Measurements from ENCODE around the gene C1orf105.
"Not testable (repeated sequence)": the region's sequence is repeated elsewhere in the genome, so short reads cannot be mapped to it uniquely, and the experiment has no call there.

Gene C1orf105

DNA sequence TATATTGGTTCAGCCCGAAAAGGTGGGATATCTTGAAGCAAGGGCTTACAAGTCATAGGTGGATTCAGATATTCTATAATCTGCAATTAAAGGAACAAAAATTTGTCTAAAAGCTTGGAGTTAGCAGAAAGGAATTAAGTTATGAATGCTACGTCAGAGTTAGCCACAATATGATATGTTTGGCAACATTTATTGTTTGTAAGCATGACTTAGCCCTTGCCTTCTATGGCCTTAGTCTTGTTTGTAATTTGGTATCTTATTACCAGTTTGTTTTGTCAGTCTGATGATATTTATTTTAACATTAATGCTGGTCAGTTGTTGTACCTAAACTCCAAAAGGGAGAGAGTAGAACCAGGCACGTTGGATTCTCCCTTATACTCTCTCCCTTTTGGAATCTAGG lies 69.4 kb downstream of the C1orf105 start:
- Histone ChIP-seq H2AK5ac (ENCODE audit: low read length, severe bottlenecking) (no peak overlapping the region), H2BK5ac (ENCODE audit: low read depth, low read length, poor library complexity, severe bottlenecking) (no peak overlapping the region), H2BK12ac (ENCODE audit: low read length in 2 of 2) (no peak overlapping the region), H3K18ac (ENCODE audit: low read depth in 1 of 2, low read length in 2 of 2) (no peak overlapping the region), H3K4me1 (ENCODE audit: control insufficient read depth, insufficient read depth, low read depth, low read length) (no peaks in the 10 kb centered on the region), H3K36me3 (ENCODE audit: control insufficient read depth in 1 of 2, insufficient read depth in 2 of 2, low read depth in 1 of 2, low read length in 2 of 2) (no peaks in the 10 kb centered on the region), H2AFZ (ENCODE audit: low read depth, low read length) (no peak overlapping the region), H3K4ac (ENCODE audit: low read depth in 1 of 2, low read length in 2 of 2) (no peak overlapping the region), H3K9me3 (ENCODE audit: control insufficient read depth, low read length) (no peaks in the 10 kb centered on the region), H3K79me1 (replicated peaks; ENCODE audit: low read length, poor library complexity, severe bottlenecking) (no peaks in the 10 kb centered on the region), H3K4me3 (ENCODE audit: insufficient read depth in 1 of 2, low read depth in 1 of 2, low read length in 2 of 2) (no peak overlapping the region), H3K27me3 (ENCODE audit: control insufficient read depth in 1 of 2, insufficient read depth in 1 of 2, low read length in 2 of 2) (peaks cover 0 to 62% of the 10 kb centered on the region in 2 experiments), H3K27ac (ENCODE audit: low read length, poor library complexity, severe bottlenecking) (no peak overlapping the region), H3K4me2 (ENCODE audit: low read length, poor library complexity, severe bottlenecking) (no peak overlapping the region), H2BK15ac (ENCODE audit: low read depth, poor library complexity, severe bottlenecking) (no peak overlapping the region), H4K8ac (ENCODE audit: low read length) (no peak overlapping the region), H4K91ac (ENCODE audit: low read length) (no peak overlapping the region), H3K14ac (ENCODE audit: low read length in 2 of 2) (no peak overlapping the region), H3K9ac (ENCODE audit: low read length) (no peak overlapping the region), H3K23ac (ENCODE audit: low read length in 2 of 2) (no peak overlapping the region), H2BK120ac (ENCODE audit: low read depth, low read length) (no peak overlapping the region)
- 91% methylated on average over 3 of the region's 3 CpGs for WGBS
- no peak for DNase-seq

DNA sequence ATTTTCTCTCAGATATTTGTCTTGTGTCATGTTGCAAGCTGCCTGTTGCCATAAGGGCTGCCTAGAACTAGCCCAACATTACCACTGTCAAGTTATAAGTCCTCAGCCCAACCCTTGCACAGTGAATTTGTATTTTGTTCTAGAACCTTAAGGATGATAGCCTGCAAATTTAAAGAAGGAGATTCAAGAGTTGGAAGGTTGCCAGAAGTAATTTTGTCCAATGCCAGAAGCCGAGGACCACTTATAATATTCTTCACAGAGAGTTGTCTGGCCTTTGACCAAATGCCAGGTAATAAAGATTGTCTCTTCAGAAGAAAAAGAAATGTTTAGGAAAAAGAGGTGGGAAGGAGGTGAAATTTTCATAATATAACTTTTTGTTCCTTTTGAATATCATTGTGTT lies 71.9 kb downstream of the C1orf105 start:
- no peaks in the 10 kb centered on the region for H3K36me3 ChIP-seq (ENCODE audit: control insufficient read depth in 1 of 2, insufficient read depth in 2 of 2, low read depth in 1 of 2, low read length in 2 of 2)
- DNase-seq, result no peak
- no peak overlapping the region for H3K23ac ChIP-seq (ENCODE audit: low read length in 2 of 2)
- no peak overlapping the region for H3K27ac ChIP-seq (ENCODE audit: low read length, poor library complexity, severe bottlenecking)
- H2BK12ac ChIP-seq (ENCODE audit: low read length in 2 of 2), result no peak overlapping the region
- no peak overlapping the region for H2AK5ac ChIP-seq (ENCODE audit: low read length, severe bottlenecking)
- no peak overlapping the region for H3K4me3 ChIP-seq (ENCODE audit: insufficient read depth in 1 of 2, low read depth in 1 of 2, low read length in 2 of 2)
- H2AFZ ChIP-seq (ENCODE audit: low read depth, low read length), result no peak overlapping the region
- 100% methylated on average over 1 of the region's 1 CpG for WGBS
- H3K9ac ChIP-seq (ENCODE audit: low read length), result no peak overlapping the region
- H3K4ac ChIP-seq (ENCODE audit: low read depth in 1 of 2, low read length in 2 of 2), result no peak overlapping the region
- H2BK120ac ChIP-seq (ENCODE audit: low read depth, low read length), result no peak overlapping the region
- no peak overlapping the region for H3K4me2 ChIP-seq (ENCODE audit: low read length, poor library complexity, severe bottlenecking)
- no peak overlapping the region for H2BK5ac ChIP-seq (ENCODE audit: low read depth, low read length, poor library complexity, severe bottlenecking)
- H2BK15ac ChIP-seq (ENCODE audit: low read depth, poor library complexity, severe bottlenecking), result no peak overlapping the region
- H3K4me1 ChIP-seq (ENCODE audit: control insufficient read depth, insufficient read depth, low read depth, low read length), result no peaks in the 10 kb centered on the region
- H3K9me3 ChIP-seq (ENCODE audit: control insufficient read depth, low read length), result no peaks in the 10 kb centered on the region
- no peak overlapping the region for H4K8ac ChIP-seq (ENCODE audit: low read length)
- no peak overlapping the region for H3K14ac ChIP-seq (ENCODE audit: low read length in 2 of 2)
- H3K79me1 ChIP-seq (replicated peaks; ENCODE audit: low read length, poor library complexity, severe bottlenecking), result no peaks in the 10 kb centered on the region
- H3K27me3 ChIP-seq (ENCODE audit: control insufficient read depth in 1 of 2, insufficient read depth in 1 of 2, low read length in 2 of 2), result peaks cover 0 to 41% of the 10 kb centered on the region in 2 experiments
- no peak overlapping the region for H4K91ac ChIP-seq (ENCODE audit: low read length)
- no peak overlapping the region for H3K18ac ChIP-seq (ENCODE audit: low read depth in 1 of 2, low read length in 2 of 2)

GRCh38 chr1:172494166-172494565 lies 73.7 kb downstream of the C1orf105 start:
- Histone ChIP-seq H2BK5ac (ENCODE audit: low read depth, low read length, poor library complexity, severe bottlenecking) (no peak overlapping the region), H3K27me3 (ENCODE audit: control insufficient read depth in 1 of 2, insufficient read depth in 1 of 2, low read length in 2 of 2) (peaks cover 0 to 26% of the 10 kb centered on the region in 2 experiments), H3K23ac (ENCODE audit: low read length in 2 of 2) (no peak overlapping the region), H3K36me3 (ENCODE audit: control insufficient read depth in 1 of 2, insufficient read depth in 2 of 2, low read depth in 1 of 2, low read length in 2 of 2) (no peaks in the 10 kb centered on the region), H2AK5ac (ENCODE audit: low read length, severe bottlenecking) (no peak overlapping the region), H2BK15ac (ENCODE audit: low read depth, poor library complexity, severe bottlenecking) (no peak overlapping the region), H3K27ac (ENCODE audit: low read length, poor library complexity, severe bottlenecking) (no peak overlapping the region), H2BK120ac (ENCODE audit: low read depth, low read length) (no peak overlapping the region), H3K79me1 (replicated peaks; ENCODE audit: low read length, poor library complexity, severe bottlenecking) (no peaks in the 10 kb centered on the region), H3K4me3 (ENCODE audit: insufficient read depth in 1 of 2, low read depth in 1 of 2, low read length in 2 of 2) (no peak overlapping the region), H2BK12ac (ENCODE audit: low read length in 2 of 2) (no peak overlapping the region), H3K18ac (ENCODE audit: low read depth in 1 of 2, low read length in 2 of 2) (no peak overlapping the region), H3K4me1 (ENCODE audit: control insufficient read depth, insufficient read depth, low read depth, low read length) (no peaks in the 10 kb centered on the region), H2AFZ (ENCODE audit: low read depth, low read length) (no peak overlapping the region), H3K14ac (ENCODE audit: low read length in 2 of 2) (no peak overlapping the region), H4K8ac (ENCODE audit: low read length) (no peak overlapping the region), H3K9me3 (ENCODE audit: control insufficient read depth, low read length) (no peaks in the 10 kb centered on the region), H3K4ac (ENCODE audit: low read depth in 1 of 2, low read length in 2 of 2) (no peak overlapping the region), H3K9ac (ENCODE audit: low read length) (no peak overlapping the region), H3K4me2 (ENCODE audit: low read length, poor library complexity, severe bottlenecking) (no peak overlapping the region), H4K91ac (ENCODE audit: low read length) (no peak overlapping the region)
- WGBS, result 87% methylated on average over 2 of the region's 2 CpGs
- no peak for DNase-seq

- H4K8ac ChIP-seq (ENCODE audit: low read length); H3K9ac ChIP-seq (ENCODE audit: low read length); H3K4ac ChIP-seq (ENCODE audit: low read depth in 1 of 2, low read length in 2 of 2); H3K18ac ChIP-seq (ENCODE audit: low read depth in 1 of 2, low read length in 2 of 2); H3K14ac ChIP-seq (ENCODE audit: low read length in 2 of 2); H2AFZ ChIP-seq (ENCODE audit: low read depth, low read length); H2BK15ac ChIP-seq (ENCODE audit: low read depth, poor library complexity, severe bottlenecking); H3K79me1 ChIP-seq (replicated peaks; ENCODE audit: low read length, poor library complexity, severe bottlenecking); H3K27ac ChIP-seq (ENCODE audit: low read length, poor library complexity, severe bottlenecking); H3K4me1 ChIP-seq (ENCODE audit: control insufficient read depth, insufficient read depth, low read depth, low read length); H4K91ac ChIP-seq (ENCODE audit: low read length); DNase-seq; H2BK120ac ChIP-seq (ENCODE audit: low read depth, low read length); H3K23ac ChIP-seq (ENCODE audit: low read length in 2 of 2); H3K4me2 ChIP-seq (ENCODE audit: low read length, poor library complexity, severe bottlenecking); H3K36me3 ChIP-seq (ENCODE audit: control insufficient read depth in 1 of 2, insufficient read depth in 2 of 2, low read depth in 1 of 2, low read length in 2 of 2); H2AK5ac ChIP-seq (ENCODE audit: low read length, severe bottlenecking); H3K4me3 ChIP-seq (ENCODE audit: insufficient read depth in 1 of 2, low read depth in 1 of 2, low read length in 2 of 2); H2BK5ac ChIP-seq (ENCODE audit: low read depth, low read length, poor library complexity, severe bottlenecking); H3K9me3 ChIP-seq (ENCODE audit: control insufficient read depth, low read length); H2BK12ac ChIP-seq (ENCODE audit: low read length in 2 of 2): not testable (repeated sequence)
- H3K27me3 ChIP-seq (ENCODE audit: control insufficient read depth in 1 of 2, insufficient read depth in 1 of 2, low read length in 2 of 2), result peaks cover 0 to 14% of the 10 kb centered on the region in 2 experiments
- 94% methylated on average over 5 of the region's 5 CpGs for WGBS
Measured at GRCh38 chr1:172496127-172496526, 75.6 kb downstream of the C1orf105 start.

Measured in mesenchymal stem cell (in vitro differentiated cells and primary cell).